NB4 (cell line): Measurements from ENCODE around the gene KSR1.

Source experiments
- DNase-seq: peaks from one replicate; pipeline ENCODE4 v3.0.0; 2010; ENCODE audit warnings: low read depth
- H3K4me3 ChIP-seq: one replicate; pipeline ENCODE4 v1.5.1; 2011; ENCODE audit warnings: mild to moderate bottlenecking, low read depth, low read length, moderate library complexity
- MYC ChIP-seq: IDR thresholded peaks from 2 replicates; pipeline ENCODE4 v1.6.1; 2011; ENCODE audit warnings: low read depth, low read length
- POLR2A ChIP-seq: IDR thresholded peaks from 2 replicates; pipeline ENCODE4 v1.6.1; 2011; ENCODE audit warnings: mild to moderate bottlenecking; ENCODE audit not compliant: insufficient read length; ENCODE audit errors: extremely low read depth
- TF ChIP-seq, protein P1 (sequence below): IDR thresholded peaks from 2 replicates; pipeline ENCODE4 v1.6.1; 2011; ENCODE audit warnings: low read depth, low read length
- TF ChIP-seq, protein P2 (sequence below): IDR thresholded peaks from one replicate; pipeline ENCODE4 v1.5.1; 2012; ENCODE audit warnings: low read depth, low read length

The KSR1 gene

DNA sequence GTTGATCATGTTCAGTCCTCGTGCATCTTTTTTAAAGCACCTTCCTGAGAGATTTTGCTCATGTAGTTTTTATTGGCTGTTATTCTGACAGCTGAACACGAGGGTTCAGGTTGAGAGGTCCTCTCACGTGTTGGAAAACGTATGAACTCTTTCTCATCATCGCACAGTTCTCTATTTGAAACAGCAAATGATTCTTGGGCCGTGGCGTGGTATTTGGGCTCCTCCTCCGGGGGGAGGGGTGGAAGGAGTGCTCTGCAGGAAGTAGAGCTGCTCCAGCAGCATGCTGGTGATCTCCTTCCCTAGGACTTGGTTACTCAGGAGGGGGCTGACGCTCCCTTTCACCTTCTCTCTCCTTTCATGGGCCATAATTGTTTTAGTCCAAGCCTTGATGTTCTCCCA, 70.4 kb downstream of the KSR1 start:
- TF ChIP-seq, protein P1, sequence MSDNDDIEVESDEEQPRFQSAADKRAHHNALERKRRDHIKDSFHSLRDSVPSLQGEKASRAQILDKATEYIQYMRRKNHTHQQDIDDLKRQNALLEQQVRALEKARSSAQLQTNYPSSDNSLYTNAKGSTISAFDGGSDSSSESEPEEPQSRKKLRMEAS, result peak; percentile 88
- TF ChIP-seq POLR2A, result no peak

GRCh38 chr17:27529230-27529796, 73.1 kb downstream of the KSR1 start:
- DNase-seq, result peak; percentile 92
- H3K4me3 ChIP-seq, result no peak overlapping the region
- TF ChIP-seq POLR2A, result no peak
- TF ChIP-seq, protein P2, sequence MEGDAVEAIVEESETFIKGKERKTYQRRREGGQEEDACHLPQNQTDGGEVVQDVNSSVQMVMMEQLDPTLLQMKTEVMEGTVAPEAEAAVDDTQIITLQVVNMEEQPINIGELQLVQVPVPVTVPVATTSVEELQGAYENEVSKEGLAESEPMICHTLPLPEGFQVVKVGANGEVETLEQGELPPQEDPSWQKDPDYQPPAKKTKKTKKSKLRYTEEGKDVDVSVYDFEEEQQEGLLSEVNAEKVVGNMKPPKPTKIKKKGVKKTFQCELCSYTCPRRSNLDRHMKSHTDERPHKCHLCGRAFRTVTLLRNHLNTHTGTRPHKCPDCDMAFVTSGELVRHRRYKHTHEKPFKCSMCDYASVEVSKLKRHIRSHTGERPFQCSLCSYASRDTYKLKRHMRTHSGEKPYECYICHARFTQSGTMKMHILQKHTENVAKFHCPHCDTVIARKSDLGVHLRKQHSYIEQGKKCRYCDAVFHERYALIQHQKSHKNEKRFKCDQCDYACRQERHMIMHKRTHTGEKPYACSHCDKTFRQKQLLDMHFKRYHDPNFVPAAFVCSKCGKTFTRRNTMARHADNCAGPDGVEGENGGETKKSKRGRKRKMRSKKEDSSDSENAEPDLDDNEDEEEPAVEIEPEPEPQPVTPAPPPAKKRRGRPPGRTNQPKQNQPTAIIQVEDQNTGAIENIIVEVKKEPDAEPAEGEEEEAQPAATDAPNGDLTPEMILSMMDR, result peak; percentile 18
- no peak for TF ChIP-seq MYC
- TF ChIP-seq, protein P1, result 0 out of 2 replicates have a peak, but pooled peaks have one; percentile 29

More for the DNA sequence above, 70.4 kb downstream of the KSR1 start:
- H3K4me3 ChIP-seq, result no peak overlapping the region
- DNase-seq, result peak; percentile 84

DNA sequence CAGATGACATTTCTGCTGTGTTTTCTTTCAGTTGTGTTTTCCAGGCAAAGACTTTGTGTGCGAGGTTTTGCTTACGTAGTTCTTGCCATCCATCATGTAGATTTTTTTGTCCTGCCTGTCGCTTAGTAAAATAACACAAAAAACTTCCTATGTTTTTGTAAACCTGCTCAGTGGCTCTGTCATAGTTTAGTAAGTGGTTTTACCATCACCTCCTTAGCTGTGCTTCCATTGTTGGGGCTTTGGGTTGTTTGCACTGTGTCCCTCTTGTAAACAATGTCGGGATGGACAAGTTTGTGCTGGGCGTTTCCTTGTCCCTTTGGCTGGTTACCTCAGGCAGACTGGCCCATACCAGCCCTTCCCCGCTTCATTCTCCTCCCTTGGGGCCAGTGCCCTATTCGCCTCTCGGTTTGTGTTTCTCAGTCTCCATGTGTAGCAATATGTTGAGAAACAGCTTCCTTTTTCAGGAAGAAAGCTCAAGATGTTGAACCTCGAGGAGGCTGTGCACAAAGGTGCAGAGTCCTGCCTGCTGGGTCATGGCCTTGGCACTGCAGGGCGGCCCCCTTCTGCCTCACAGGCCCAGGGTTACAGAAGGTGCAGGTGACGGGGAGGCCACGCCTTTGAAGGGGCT, 74.6 kb downstream of the KSR1 start:
- TF ChIP-seq, protein P1, result no peak; the same call in 1 of the 2 replicates
- TF ChIP-seq MYC, result peak; percentile 80

DNA sequence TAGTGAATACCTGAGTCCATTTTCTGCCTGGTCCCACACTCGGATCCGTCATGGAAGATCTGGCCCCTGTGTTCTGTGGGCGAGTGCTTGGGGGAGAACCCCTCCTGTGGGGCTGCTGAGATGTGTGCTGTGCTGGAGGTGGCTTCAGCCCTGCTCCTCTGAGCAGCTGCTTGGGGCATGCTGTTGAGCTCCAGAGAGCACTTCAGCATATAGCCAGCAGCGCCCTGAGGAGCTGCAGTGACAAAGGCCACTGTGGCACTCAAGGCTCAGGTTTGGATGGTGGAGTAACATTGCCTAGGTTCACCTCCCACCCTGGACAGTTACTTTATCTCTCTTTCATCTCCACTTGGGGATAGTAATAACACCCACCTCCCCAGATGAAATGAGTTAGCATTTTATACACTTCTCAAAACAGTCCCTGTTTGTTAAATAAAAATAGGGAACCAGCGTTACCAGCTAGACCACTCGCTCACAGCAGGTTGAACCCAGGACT, 75.3 kb downstream of the KSR1 start:
- TF ChIP-seq MYC (no peak), POLR2A (no peak)
- TF ChIP-seq, protein P2, result no peak
- TF ChIP-seq, protein P1, result 0 out of 2 replicates have a peak, but pooled peaks have one; percentile 2
- peak; percentile 79 for DNase-seq
- peak overlapping the region; percentile 26 for H3K4me3 ChIP-seq

More for the DNA sequence above, 74.6 kb downstream of the KSR1 start:
- peak; percentile 96 for DNase-seq
- peak overlapping the region; percentile 15 for H3K4me3 ChIP-seq

- TF ChIP-seq MYC, result peak; percentile 84
- TF ChIP-seq, protein P2, result no peak
- TF ChIP-seq, protein P1, result peak; percentile 72
- no peak for TF ChIP-seq POLR2A
- peak; percentile 99 for DNase-seq
- H3K4me3 ChIP-seq, result peak overlapping the region; percentile 26
Measured at GRCh38 chr17:27532269-27533263, 76.3 kb downstream of the KSR1 start.

GRCh38 chr17:27533874-27534815, 77.9 kb downstream of the KSR1 start:
- TF ChIP-seq, protein P2, result no peak
- TF ChIP-seq, protein P1, result no peak
- TF ChIP-seq MYC (no peak), POLR2A (no peak)
- DNase-seq, result no peak
- no peak overlapping the region for H3K4me3 ChIP-seq
